Keratinocyte (primary cell): Measurements from ENCODE around the gene ARMC8. TPM values are rescaled to one million over a fixed set of nuclear protein-coding genes. Genes with fewer than 3 reads are reported as not detected.

Source experiments
- DNase-seq: peaks from one replicate; pipeline ENCODE4 v3.0.0-alpha.2; 2011; ENCODE audit warnings: low read depth, missing footprints, low spot score
- FAIRE-seq: peaks from 2 replicates; lab custom pipeline; 2011; peaks lifted over from hg19 to GRCh38; lab: Jason Lieb, UNC
- H2AFZ ChIP-seq: 2 replicates; pipeline ENCODE4 v1.6.0; 2012; ENCODE audit warnings: low read length, control low read depth, inconsistent platforms; ENCODE audit not compliant: control insufficient read depth
- H3K27ac ChIP-seq: 2 replicates; pipeline ENCODE4 v1.5.1; 2011; ENCODE audit warnings: low read length; ENCODE audit not compliant: control insufficient read depth, insufficient read depth
- H3K27me3 ChIP-seq: 3 replicates; pipeline ENCODE4 v1.6.0; 2011; ENCODE audit warnings: low read length; ENCODE audit not compliant: control insufficient read depth, insufficient read depth; ENCODE audit errors: extremely low read depth
- H3K36me3 ChIP-seq, 2 experiments: 2 replicates in 1 of 2; 3 replicates in 1 of 2; pipeline ENCODE4 v1.5.1; 2011; ENCODE audit warnings: low read length in 2 of 2, mild to moderate bottlenecking in 1 of 2; ENCODE audit not compliant: control insufficient read depth in 2 of 2, insufficient read depth in 2 of 2; ENCODE audit errors: extremely low read depth in 1 of 2
- H3K4me1 ChIP-seq: 3 replicates; pipeline ENCODE4 v1.5.1; 2011; ENCODE audit warnings: low read length; ENCODE audit not compliant: control insufficient read depth, insufficient read depth; ENCODE audit errors: extremely low read depth
- H3K4me2 ChIP-seq: 3 replicates; pipeline ENCODE4 v1.6.0; 2011; ENCODE audit warnings: low read depth, low read length; ENCODE audit not compliant: control insufficient read depth, insufficient read depth; ENCODE audit errors: extremely low read depth
- H3K4me3 ChIP-seq, 3 experiments: fragments of 200-600 bp in 1 of 3; sonication (generic) in 1 of 3; 2 replicates in 2 of 3; 3 replicates in 1 of 3; pipeline ENCODE4 v1.5.1; 2011 to 2016; ENCODE audit warnings: low read length in 3 of 3, mild to moderate bottlenecking in 3 of 3, control low read depth in 2 of 3, inconsistent platforms in 1 of 3, low read depth in 1 of 3, mixed read lengths in 1 of 3, mixed run types in 1 of 3, moderate library complexity in 1 of 3; ENCODE audit not compliant: control insufficient read depth in 2 of 3, insufficient read depth in 2 of 3; ENCODE audit errors: extremely low read depth in 1 of 3
- H3K79me2 ChIP-seq: 2 replicates; pipeline ENCODE4 v1.6.0; 2012; ENCODE audit warnings: low read length; ENCODE audit not compliant: control insufficient read depth, insufficient read depth
- H3K9ac ChIP-seq: 3 replicates; pipeline ENCODE4 v1.6.0; 2011; ENCODE audit warnings: low read length; ENCODE audit not compliant: control insufficient read depth, insufficient read depth; ENCODE audit errors: extremely low read depth
- H3K9me1 ChIP-seq: 3 replicates; pipeline ENCODE4 v1.6.0; 2011; ENCODE audit warnings: low read length; ENCODE audit not compliant: control insufficient read depth, insufficient read depth; ENCODE audit errors: extremely low read depth
- H3K9me3 ChIP-seq: 2 replicates; pipeline ENCODE4 v1.5.1; 2012; ENCODE audit warnings: low read depth, low read length; ENCODE audit not compliant: control insufficient read depth
- H4K20me1 ChIP-seq: 3 replicates; pipeline ENCODE4 v1.6.0; 2011; ENCODE audit warnings: low read length; ENCODE audit not compliant: control insufficient read depth, insufficient read depth; ENCODE audit errors: extremely low read depth
- CTCF ChIP-seq, 3 experiments: IDR thresholded peaks in 1 of 3; conservative IDR thresholded peaks in 1 of 3; optimal IDR thresholded peaks in 1 of 3; 2 replicates in 2 of 3; 3 replicates in 1 of 3; pipeline versions ENCODE3 to v1.5.1; 2011; ENCODE audit warnings: low read length in 3 of 3, mild to moderate bottlenecking in 3 of 3, moderate library complexity in 2 of 3, control low read depth in 1 of 3, inconsistent platforms in 1 of 3; ENCODE audit not compliant: insufficient read depth in 2 of 3; ENCODE audit errors: extremely low read depth in 1 of 3
- EZH2 ChIP-seq: IDR thresholded peaks from one replicate; pipeline ENCODE4 v1.6.1; 2012; ENCODE audit warnings: inconsistent platforms, mild to moderate bottlenecking, low read length, moderate library complexity
- dilution Hi-C: fragments of 300-500 bp; cut with MboI; formaldehyde crosslinking; loops from one replicate; pipeline ENCODE4 v1.7.0; 2020; ENCODE audit warnings: low sequenced_read_pairs; ENCODE audit not compliant: extremely low pct_ligation_motif_present
- polyA plus RNA-seq, 5 experiments: library from polyadenylated mRNA; depleted of rRNA in 3 of 5; stranded (reverse) in 3 of 5; stranded (forward) in 1 of 5; unstranded in 1 of 5; fragments of >200 nt; gene quantifications; 1 replicate in 1 of 5; 2 replicates in 3 of 5; 3 replicates in 1 of 5; pipeline versions ENCODE4 v1.2.1 to v1.2.3, GENCODE V29; 2011 to 2012; ENCODE audit warnings: missing spikeins in 2 of 5, low read depth in 1 of 5, low replicate concordance in 1 of 5

Gene ARMC8
- polyA plus RNA-seq, 1 donor (not counting 4 experiments of a cell fraction or from before 2014, with no cell fraction given), result 50.8 TPM

DNA sequence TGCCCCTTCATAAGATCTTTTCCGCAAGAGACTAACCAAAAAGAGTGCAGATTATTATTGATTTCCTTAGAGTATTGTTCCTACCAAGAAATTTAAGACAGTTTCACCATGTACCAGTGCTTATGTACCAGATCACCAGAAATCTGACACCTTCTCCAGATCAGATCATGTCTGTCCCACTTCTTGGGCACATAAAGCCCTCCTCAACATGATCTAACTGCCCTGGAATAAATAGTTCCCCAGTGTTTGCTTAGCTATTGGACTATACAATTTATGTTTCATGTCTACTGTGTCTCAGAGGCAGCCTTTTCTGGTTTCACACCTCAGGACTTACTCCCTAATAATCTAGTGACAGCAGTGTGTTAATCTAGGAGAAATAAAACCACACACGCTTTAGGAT, 95.7 kb downstream of the ARMC8 start:
- H3K9me3 ChIP-seq, result no peaks in the 10 kb centered on the region
- H4K20me1 ChIP-seq, result no peaks in the 10 kb centered on the region
- no peak overlapping the region for H3K9ac ChIP-seq
- H3K36me3 ChIP-seq, result peaks cover 8 to 11% of the 10 kb centered on the region in 2 experiments
- H3K79me2 ChIP-seq, result no peaks in the 10 kb centered on the region
- TF ChIP-seq EZH2, result no peak
- TF ChIP-seq CTCF (optimal IDR thresholded peaks at IDR 0.05 in 1 of 3, IDR thresholded peaks at IDR 0.05 in 1 of 3, conservative IDR thresholded peaks at IDR 0.05 in 1 of 3; ENCODE audit: extremely low read depth in 1 of 3, insufficient read depth in 2 of 3, low read length in 3 of 3), result no peak
- no peak overlapping the region for H2AFZ ChIP-seq
- peaks cover 35% of the 10 kb centered on the region for H3K4me1 ChIP-seq
- no peak overlapping the region for H3K4me2 ChIP-seq
- no peak overlapping the region for H3K4me3 ChIP-seq
- FAIRE-seq (no peak), DNase-seq (no peak)
- H3K9me1 ChIP-seq, result no peaks in the 10 kb centered on the region
- no peaks in the 10 kb centered on the region for H3K27me3 ChIP-seq
- dilution Hi-C loops, result no loop called here
- H3K27ac ChIP-seq, result no peak overlapping the region

GRCh38 chr3:138284079-138284478, 97.0 kb downstream of the ARMC8 start:
- H3K9me3 ChIP-seq, result no peaks in the 10 kb centered on the region
- no peak overlapping the region for H3K4me3 ChIP-seq
- no peaks in the 10 kb centered on the region for H3K79me2 ChIP-seq
- FAIRE-seq (peak; percentile 43), DNase-seq (peak; percentile 13)
- peaks cover 35% of the 10 kb centered on the region for H3K4me1 ChIP-seq
- H4K20me1 ChIP-seq, result no peaks in the 10 kb centered on the region
- no peaks in the 10 kb centered on the region for H3K9me1 ChIP-seq
- no peak overlapping the region for H3K9ac ChIP-seq
- TF ChIP-seq EZH2 (no peak), CTCF (optimal IDR thresholded peaks at IDR 0.05 in 1 of 3, IDR thresholded peaks at IDR 0.05 in 1 of 3, conservative IDR thresholded peaks at IDR 0.05 in 1 of 3; ENCODE audit: extremely low read depth in 1 of 3, insufficient read depth in 2 of 3, low read length in 3 of 3) (no peak)
- H3K36me3 ChIP-seq, result peaks cover 12 to 14% of the 10 kb centered on the region in 2 experiments
- dilution Hi-C loops, result no loop called here
- H3K27me3 ChIP-seq, result no peaks in the 10 kb centered on the region
- H3K27ac ChIP-seq, result peak overlapping the region; percentile 28
- H2AFZ ChIP-seq, result no peak overlapping the region
- no peak overlapping the region for H3K4me2 ChIP-seq
